Mucosa of rectum (tissue), 2 donors: Measurements from ENCODE around the gene TMEM238.
A peak's percentile ranks its signal among the peaks of the same experiment; 100 is the strongest.

Experiments
- H3K27ac ChIP-seq, 2 donors: one replicate each; pipeline ENCODE4 v1.7.0; 2013; ENCODE audit warnings: inconsistent platforms in 2 of 2, low read depth in 2 of 2, low read length in 2 of 2
- H3K27me3 ChIP-seq, 2 donors: one replicate each; pipeline ENCODE4 v1.7.0; 2013; ENCODE audit warnings: low read length in 2 of 2; ENCODE audit not compliant: control insufficient read depth in 2 of 2, insufficient read depth in 2 of 2
- H3K36me3 ChIP-seq, 2 donors: one replicate each; pipeline ENCODE4 v1.7.0; 2013; ENCODE audit warnings: low read length in 2 of 2; ENCODE audit not compliant: control insufficient read depth in 2 of 2, insufficient read depth in 2 of 2
- H3K4me1 ChIP-seq, 2 donors: one replicate each; pipeline ENCODE4 v1.7.0; 2013; ENCODE audit warnings: low read length in 2 of 2, mild to moderate bottlenecking in 1 of 2; ENCODE audit not compliant: control insufficient read depth in 2 of 2, insufficient read depth in 2 of 2
- H3K4me3 ChIP-seq, 2 donors: one replicate each; pipeline ENCODE4 v1.7.0; 2013; ENCODE audit warnings: low read length in 2 of 2
- H3K9ac ChIP-seq, 2 donors: one replicate each; pipeline ENCODE4 v1.7.0; 2013; ENCODE audit warnings: low read length in 2 of 2, low read depth in 1 of 2, mild to moderate bottlenecking in 1 of 2
- H3K9me3 ChIP-seq, 2 donors: one replicate each; pipeline ENCODE4 v1.7.0; 2013; ENCODE audit warnings: low read length in 2 of 2; ENCODE audit not compliant: control insufficient read depth in 2 of 2
- donor health status: healthy.
- donor health status: Normal muscosa, but diverticular disease.

Gene TMEM238

DNA sequence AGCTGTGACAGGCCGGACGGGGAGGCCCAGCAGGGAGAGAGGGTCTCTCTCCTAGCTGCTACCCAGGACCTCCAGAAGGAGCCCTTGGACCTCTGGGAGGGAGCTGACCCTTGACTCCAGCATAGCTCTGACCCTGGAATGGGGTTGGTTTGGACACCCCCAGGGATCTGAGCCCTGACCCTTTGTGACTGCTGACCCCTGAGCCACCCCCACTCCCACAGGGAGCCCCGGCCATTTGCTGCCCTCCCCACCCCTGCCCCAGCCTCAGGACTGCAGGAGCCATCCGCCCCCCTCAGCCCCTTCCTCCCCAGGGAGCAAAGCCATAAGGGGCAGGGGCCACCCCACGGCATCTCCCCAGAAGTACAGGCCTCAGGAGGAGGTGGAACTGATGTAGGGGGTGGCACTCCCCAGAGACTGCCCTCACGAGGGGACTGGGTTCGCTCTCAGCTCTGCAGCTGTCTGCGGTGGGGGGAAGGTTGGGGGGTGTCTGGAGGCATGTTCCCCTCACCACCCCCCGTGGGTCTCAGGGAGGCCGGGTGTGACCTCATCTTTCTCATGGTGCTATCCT is 36.6 kb downstream of the TMEM238 start:
- peaks cover 5 to 7% of the 10 kb centered on the region in 2 donors for H3K27me3 ChIP-seq
- H3K9ac ChIP-seq = no peak overlapping the region
- no peak overlapping the region for H3K4me3 ChIP-seq
- H3K27ac ChIP-seq = no peak overlapping the region
- no peaks in the 10 kb centered on the region for H3K9me3 ChIP-seq
- H3K4me1 ChIP-seq = peaks cover 16 to 24% of the 10 kb centered on the region in 2 donors
- H3K36me3 ChIP-seq = peaks cover 0 to 8% of the 10 kb centered on the region in 2 donors

DNA sequence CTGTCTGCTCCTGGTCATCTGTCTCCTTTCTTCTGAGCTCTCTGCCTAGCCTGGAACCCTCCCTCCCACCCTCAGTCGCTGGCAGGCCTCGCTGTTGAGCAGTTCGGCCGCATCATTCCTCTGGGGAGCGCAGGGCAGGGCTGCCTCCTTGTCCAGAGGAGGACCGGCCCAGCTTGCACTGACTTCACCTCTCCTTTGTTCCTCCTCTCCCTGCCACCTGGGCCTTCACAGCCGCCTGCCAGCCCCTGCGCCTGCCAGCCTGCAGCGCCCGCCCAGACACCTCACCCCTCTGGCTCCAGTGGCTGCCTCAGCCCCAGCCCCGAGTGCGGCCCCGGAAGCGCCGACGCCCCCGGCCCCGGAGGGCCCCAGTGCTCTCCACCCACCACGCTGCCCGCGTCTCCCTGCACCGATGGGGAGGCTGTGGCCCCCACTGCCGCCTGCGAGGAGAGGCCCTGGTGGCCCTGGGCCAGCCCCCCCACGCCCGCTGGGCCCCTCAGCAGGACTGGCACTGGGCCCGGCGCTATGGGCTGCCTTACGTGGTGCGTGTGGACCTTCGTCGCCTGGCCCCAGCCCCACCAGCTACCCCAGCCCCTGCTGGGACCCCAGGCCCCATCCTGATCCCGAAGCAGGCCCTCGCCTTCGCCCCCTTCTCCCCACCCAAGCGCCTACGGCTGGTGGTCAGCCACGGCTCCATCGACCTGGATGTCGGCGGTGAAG is 37.2 kb downstream of the TMEM238 start:
- Histone ChIP-seq H3K27ac (no peak overlapping the region), H3K27me3 (peaks cover 0 to under 1% of the 10 kb centered on the region in 2 donors), H3K4me3 (no peak overlapping the region), H3K4me1 (peaks cover 13 to 20% of the 10 kb centered on the region in 2 donors), H3K9ac (no peak overlapping the region), H3K36me3 (peaks cover 0 to 8% of the 10 kb centered on the region in 2 donors), H3K9me3 (no peaks in the 10 kb centered on the region)

DNA sequence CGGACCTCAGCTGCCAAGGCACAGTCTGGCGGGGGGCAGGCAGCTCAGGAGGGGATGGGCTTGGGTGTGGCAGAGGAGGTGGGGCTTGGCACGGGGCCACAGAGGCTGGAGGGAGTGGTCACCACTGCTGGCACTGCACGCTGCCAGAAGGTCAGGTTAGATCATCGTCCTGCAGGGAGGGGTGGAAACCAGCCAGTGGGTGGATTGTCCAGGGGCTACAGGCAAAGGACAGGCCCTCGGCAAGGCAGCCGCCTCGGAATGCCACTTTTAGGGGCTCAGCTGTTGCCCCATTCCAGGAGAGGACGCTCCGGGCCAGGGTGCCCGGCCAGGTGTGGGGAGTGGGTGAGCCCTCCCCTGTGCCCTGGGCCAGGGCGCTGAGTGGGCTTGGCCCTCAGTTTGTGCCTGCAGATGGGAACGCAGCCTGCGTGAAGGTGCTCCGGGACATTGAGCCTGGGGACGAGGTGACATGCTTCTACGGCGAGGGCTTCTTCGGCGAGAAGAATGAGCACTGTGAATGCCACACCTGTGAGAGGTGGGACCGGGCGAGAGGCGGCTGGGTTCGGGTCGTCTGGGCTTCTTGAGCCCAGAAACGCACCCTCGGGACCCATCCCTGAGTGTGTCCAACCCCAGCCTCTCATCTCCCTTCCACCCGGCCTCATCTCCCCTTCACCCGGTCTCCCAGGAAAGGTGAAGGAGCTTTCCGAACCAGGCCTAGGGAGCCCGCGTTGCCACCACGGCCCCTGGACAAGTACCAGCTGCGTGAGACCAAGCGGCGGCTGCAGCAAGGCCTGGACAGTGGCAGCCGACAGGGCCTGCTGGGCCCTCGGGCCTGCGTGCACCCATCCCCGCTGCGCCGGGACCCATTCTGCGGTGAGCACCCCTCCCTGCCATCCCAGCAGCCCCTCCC is 38.0 kb downstream of the TMEM238 start:
- Histone ChIP-seq H3K36me3 (peaks cover 0 to 8% of the 10 kb centered on the region in 2 donors), H3K27me3 (no peaks in the 10 kb centered on the region), H3K27ac (no peak overlapping the region), H3K9ac (no peak overlapping the region), H3K4me1 (peaks cover 17 to 24% of the 10 kb centered on the region in 2 donors), H3K4me3 (no peak overlapping the region), H3K9me3 (no peaks in the 10 kb centered on the region)

DNA sequence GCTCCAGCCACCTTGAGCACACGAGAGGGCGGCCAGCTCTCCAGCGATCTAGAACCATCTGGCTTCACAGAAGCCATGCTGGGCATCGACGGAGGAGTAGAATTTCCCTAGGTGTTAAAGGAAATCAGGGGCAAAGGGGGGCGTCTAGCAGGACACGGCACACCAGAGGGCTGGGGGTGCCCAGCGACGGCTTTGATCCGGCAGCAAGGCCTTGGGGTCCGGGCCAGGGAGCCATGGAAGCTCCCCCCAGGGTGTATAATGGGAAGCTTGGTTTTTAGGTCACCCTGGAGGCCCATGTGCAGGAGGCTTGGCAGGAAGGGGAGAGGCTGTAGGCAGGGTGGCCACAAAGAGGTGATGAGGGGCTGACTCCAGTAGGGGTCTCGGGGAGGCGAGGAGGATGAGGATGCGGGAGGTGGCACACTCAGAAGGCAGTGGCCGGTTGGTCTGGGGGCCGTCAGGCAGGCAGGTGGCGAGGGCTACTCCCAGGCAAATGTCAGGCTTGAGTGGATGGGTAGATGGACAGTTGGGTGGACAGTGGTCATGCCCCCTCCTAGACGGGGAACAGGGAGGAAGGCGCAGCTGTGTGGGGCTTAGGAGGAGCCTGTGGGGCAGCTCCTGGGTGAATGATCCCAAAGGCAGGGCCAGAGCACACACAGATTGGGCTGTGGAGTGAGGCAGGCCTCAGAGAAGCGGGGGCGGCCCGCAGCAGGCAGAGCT is 38.8 kb downstream of the TMEM238 start:
- H3K9me3 ChIP-seq = no peaks in the 10 kb centered on the region
- no peak overlapping the region for H3K9ac ChIP-seq
- H3K4me3 ChIP-seq = no peak overlapping the region
- H3K27ac ChIP-seq = no peak overlapping the region
- H3K4me1 ChIP-seq = peaks cover 19 to 25% of the 10 kb centered on the region in 2 donors
- peaks cover 0 to 8% of the 10 kb centered on the region in 2 donors for H3K36me3 ChIP-seq
- H3K27me3 ChIP-seq = no peaks in the 10 kb centered on the region

GRCh38 chr19:55344444-55344843 is 39.6 kb downstream of the TMEM238 start:
- Histone ChIP-seq H3K4me1 (peaks cover 22 to 25% of the 10 kb centered on the region in 2 donors), H3K9ac (no peak overlapping the region), H3K27ac (no peak overlapping the region), H3K9me3 (no peaks in the 10 kb centered on the region), H3K4me3 (no peak overlapping the region), H3K27me3 (no peaks in the 10 kb centered on the region), H3K36me3 (peaks cover 0 to 8% of the 10 kb centered on the region in 2 donors)

- H3K4me1 ChIP-seq = peaks cover 30 to 34% of the 10 kb centered on the region in 2 donors
- H3K27me3 ChIP-seq = no peaks in the 10 kb centered on the region
- peak overlapping the region in 1 of 2 donors; percentile 6 for H3K9ac ChIP-seq
- peaks cover 0 to 8% of the 10 kb centered on the region in 2 donors for H3K36me3 ChIP-seq
- no peaks in the 10 kb centered on the region for H3K9me3 ChIP-seq
- H3K4me3 ChIP-seq = peak overlapping the region in 1 of 2 donors; percentile 45
- no peak overlapping the region for H3K27ac ChIP-seq
These were observed 42.2 kb downstream of the TMEM238 start for GRCh38 chr19:55341595-55342531.

DNA sequence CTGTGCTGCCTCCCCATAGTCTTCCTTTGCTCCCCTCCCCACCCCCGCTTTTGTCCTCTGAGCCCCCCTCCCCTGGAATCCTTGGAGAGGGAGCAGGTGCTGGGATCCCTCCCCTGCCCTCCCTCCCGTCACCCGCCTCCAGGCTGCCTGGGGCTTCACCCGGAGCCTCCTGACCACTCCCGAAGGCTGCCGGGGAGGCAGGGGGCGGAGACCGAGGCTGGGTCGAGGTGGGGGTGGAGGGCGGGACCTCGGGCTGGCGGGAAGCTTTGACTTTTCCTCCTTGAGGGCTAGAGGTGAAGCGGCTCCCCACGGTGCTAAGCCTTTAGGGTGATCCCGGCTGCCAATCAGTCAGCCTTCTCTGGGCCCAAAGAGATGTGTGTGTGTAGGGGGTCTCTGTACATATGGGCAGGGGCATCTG is 42.9 kb downstream of the TMEM238 start:
- Histone ChIP-seq H3K4me3 (peak overlapping the region; percentile 76 to 86), H3K27ac (peak overlapping the region; percentile 84 to 87), H3K9me3 (no peaks in the 10 kb centered on the region), H3K36me3 (peaks cover 0 to 8% of the 10 kb centered on the region in 2 donors), H3K4me1 (peaks cover 30 to 33% of the 10 kb centered on the region in 2 donors), H3K27me3 (no peaks in the 10 kb centered on the region), H3K9ac (peak overlapping the region; percentile 87 to 96)

- Histone ChIP-seq H3K27ac (peak overlapping the region; percentile 84 to 87), H3K4me1 (peaks cover 26 to 29% of the 10 kb centered on the region in 2 donors)
These were observed 43.3 kb downstream of the TMEM238 start for GRCh38 chr19:55340784-55341147.

More at GRCh38 chr19:55340784-55341147, 43.3 kb downstream of the TMEM238 start:
- H3K4me3 ChIP-seq = peak overlapping the region; percentile 76 to 86
- H3K9ac ChIP-seq = peak overlapping the region; percentile 87 to 96
- peaks cover 0 to 8% of the 10 kb centered on the region in 2 donors for H3K36me3 ChIP-seq
- no peaks in the 10 kb centered on the region for H3K9me3 ChIP-seq
- no peaks in the 10 kb centered on the region for H3K27me3 ChIP-seq
